Suprapubic skin (tissue), 4 donors: ENCODE results near the gene EBI3. TPM values are rescaled to one million over a fixed set of nuclear protein-coding genes. Genes with fewer than 3 reads are reported as not detected.
"Not testable (repeated sequence)": the region's sequence is repeated elsewhere in the genome, so short reads cannot be mapped to it uniquely, and the experiment has no call there.

Experiments
- DNase-seq, 2 donors: peaks; one replicate each; pipeline ENCODE4 v3.0.0-alpha.2; 2019; ENCODE audit warnings: low spot score in 2 of 2
- H3K27ac ChIP-seq: fragments of 200-600 bp; sonication (generic); one replicate; pipeline ENCODE4 v1.5.1; 2019
- H3K27me3 ChIP-seq: fragments of 200-600 bp; sonication (generic); one replicate; pipeline ENCODE4 v1.5.1; 2019
- H3K36me3 ChIP-seq: fragments of 200-600 bp; sonication (generic); one replicate; pipeline ENCODE4 v1.5.1; 2019
- H3K4me1 ChIP-seq: fragments of 200-600 bp; sonication (generic); one replicate; pipeline ENCODE4 v1.5.1; 2019
- H3K4me3 ChIP-seq: fragments of 200-600 bp; sonication (generic); one replicate; pipeline ENCODE4 v1.5.1; 2019; ENCODE audit warnings: mild to moderate bottlenecking
- H3K9me3 ChIP-seq: fragments of 200-600 bp; sonication (generic); one replicate; pipeline ENCODE4 v1.5.1; 2019
- EP300 ChIP-seq: sonication (generic); formaldehyde crosslinking; IDR thresholded peaks from one replicate; pipeline ENCODE4 v1.6.1; 2017; ENCODE audit warnings: antibody characterized with exemption
- POLR2A ChIP-seq, 2 donors: fragments of 450-650 bp; IDR thresholded peaks; one replicate each; pipeline ENCODE4 v1.6.1; 2017; ENCODE audit warnings: antibody characterized with exemption in 2 of 2, mild to moderate bottlenecking in 2 of 2, moderate library complexity in 2 of 2
- POLR2AphosphoS5 ChIP-seq, 3 donors: sonication (generic); formaldehyde crosslinking; IDR thresholded peaks; one replicate each; pipeline ENCODE4 v1.6.1; 2017; ENCODE audit warnings: antibody characterized with exemption in 3 of 3
- WGBS: methylation state at CpG from one replicate; pipeline ENCODE4 v1.1.5; 2018; 5-methylcytosine and 5-hydroxymethylcytosine counted together
- total RNA-seq, 4 donors: library from RNA; depleted of rRNA; stranded (reverse); fragments of >200 nt; gene quantifications; one replicate each; pipeline ENCODE4 v1.1.0, GENCODE V29; 2016
- TF ChIP-seq, protein P1 (sequence below), 2 donors: fragments of 200-600 bp in 1 of 2; fragments of 450-650 bp in 1 of 2; sonication (generic) in 1 of 2; IDR thresholded peaks; one replicate each; pipeline ENCODE4 v1.5.1; 2016 to 2019; ENCODE audit warnings: antibody characterized with exemption in 2 of 2, mild to moderate bottlenecking in 1 of 2, moderate library complexity in 1 of 2

Gene EBI3
- total RNA-seq, 4 donors from 2014 or later, result 0.57 to 0.89 (median 0.57) TPM; not detected in 1

DNA sequence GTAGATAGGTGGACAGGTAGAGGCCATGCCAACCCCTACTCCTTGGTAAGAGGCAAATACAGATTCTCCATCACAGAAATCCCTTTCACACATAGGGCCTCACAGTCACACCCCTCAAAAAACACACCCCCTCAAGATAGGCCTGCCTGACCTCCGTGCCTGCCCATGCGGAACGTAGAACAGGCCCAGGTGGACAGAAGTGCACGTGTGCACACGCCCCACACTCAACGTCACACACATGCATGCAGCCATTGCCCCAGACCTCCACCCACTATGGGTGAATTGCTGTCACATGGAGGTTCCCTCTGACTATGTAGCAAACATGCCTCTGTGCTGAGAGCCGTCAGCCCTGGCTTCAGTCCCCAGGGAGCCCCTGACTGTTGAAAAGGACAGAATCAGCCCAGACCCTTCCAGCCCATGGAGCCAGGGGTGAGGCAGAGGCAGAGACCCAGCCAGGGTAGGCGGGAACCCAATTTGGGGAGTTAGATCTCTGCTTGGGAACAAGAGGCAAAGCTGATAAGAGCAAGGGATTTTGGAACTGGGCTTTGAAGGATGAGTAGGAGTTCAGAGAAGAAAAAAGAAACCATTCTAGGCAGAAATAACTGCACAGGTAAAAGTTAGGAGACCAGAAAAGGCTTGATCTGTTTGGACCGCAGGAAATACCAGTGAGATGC, 43.8 kb upstream of the EBI3 start:
- H3K4me3 ChIP-seq, result no peak overlapping the region
- H3K9me3 ChIP-seq, result no peaks in the 10 kb centered on the region
- H3K27ac ChIP-seq, result no peak overlapping the region
- 56% methylated on average over 8 of the region's 9 CpGs for WGBS
- peaks cover 2% of the 10 kb centered on the region for H3K36me3 ChIP-seq
- H3K4me1 ChIP-seq, result peaks cover 23% of the 10 kb centered on the region
- TF ChIP-seq EP300 (no peak), POLR2AphosphoS5 (IDR thresholded peaks at IDR 0.05) (no peak), POLR2A (IDR thresholded peaks at IDR 0.05) (no peak)
- TF ChIP-seq, protein P1, sequence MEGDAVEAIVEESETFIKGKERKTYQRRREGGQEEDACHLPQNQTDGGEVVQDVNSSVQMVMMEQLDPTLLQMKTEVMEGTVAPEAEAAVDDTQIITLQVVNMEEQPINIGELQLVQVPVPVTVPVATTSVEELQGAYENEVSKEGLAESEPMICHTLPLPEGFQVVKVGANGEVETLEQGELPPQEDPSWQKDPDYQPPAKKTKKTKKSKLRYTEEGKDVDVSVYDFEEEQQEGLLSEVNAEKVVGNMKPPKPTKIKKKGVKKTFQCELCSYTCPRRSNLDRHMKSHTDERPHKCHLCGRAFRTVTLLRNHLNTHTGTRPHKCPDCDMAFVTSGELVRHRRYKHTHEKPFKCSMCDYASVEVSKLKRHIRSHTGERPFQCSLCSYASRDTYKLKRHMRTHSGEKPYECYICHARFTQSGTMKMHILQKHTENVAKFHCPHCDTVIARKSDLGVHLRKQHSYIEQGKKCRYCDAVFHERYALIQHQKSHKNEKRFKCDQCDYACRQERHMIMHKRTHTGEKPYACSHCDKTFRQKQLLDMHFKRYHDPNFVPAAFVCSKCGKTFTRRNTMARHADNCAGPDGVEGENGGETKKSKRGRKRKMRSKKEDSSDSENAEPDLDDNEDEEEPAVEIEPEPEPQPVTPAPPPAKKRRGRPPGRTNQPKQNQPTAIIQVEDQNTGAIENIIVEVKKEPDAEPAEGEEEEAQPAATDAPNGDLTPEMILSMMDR (IDR thresholded peaks at IDR 0.05), result no peak
- no peak for DNase-seq
- H3K27me3 ChIP-seq, result peaks cover 3% of the 10 kb centered on the region

DNA sequence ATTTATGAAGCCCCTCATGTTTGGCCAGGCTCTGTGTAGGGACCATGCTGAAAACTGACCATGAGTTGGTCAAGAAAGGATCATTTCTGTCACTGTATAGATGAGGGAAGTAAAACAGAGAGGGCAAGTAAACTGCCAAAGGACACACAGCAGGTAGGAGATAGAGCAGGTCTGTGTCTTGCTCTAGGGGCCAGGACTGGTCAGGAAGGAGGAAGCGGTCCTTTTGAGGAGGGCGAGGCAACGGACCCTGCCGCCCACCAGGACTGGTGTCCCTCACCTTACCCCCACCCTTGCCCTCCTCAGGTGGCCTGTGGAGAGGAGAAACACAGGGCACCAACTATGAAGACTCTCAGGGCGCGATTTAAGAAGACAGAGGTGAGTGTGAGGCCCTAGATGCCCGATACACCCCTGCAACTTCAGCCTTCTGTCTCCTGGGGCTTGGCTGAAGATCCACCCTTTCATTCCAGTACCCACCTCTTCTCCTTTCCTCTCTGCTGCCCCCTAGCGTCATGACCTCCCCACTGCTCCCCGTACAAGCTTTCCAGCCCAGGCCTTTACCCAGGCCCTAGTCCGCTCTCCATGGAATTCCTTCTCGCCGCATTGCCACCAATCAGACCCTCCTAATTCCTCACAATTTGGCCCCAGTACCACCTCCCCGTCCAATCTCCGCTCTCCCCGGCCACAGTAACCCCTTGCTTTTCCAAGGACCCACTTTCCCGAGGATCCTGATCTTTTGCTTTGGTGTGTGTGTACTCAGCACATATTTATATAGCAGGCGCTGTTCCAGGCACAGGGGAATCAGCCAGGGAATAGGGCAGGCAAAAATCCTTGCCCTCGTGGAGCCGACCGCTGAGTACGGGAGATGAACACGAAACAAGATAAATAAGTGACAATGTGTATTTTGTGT, 43.0 kb upstream of the EBI3 start:
- 42% methylated on average over 22 of the region's 22 CpGs for WGBS
- H3K4me3 ChIP-seq, result no peak overlapping the region

DNA sequence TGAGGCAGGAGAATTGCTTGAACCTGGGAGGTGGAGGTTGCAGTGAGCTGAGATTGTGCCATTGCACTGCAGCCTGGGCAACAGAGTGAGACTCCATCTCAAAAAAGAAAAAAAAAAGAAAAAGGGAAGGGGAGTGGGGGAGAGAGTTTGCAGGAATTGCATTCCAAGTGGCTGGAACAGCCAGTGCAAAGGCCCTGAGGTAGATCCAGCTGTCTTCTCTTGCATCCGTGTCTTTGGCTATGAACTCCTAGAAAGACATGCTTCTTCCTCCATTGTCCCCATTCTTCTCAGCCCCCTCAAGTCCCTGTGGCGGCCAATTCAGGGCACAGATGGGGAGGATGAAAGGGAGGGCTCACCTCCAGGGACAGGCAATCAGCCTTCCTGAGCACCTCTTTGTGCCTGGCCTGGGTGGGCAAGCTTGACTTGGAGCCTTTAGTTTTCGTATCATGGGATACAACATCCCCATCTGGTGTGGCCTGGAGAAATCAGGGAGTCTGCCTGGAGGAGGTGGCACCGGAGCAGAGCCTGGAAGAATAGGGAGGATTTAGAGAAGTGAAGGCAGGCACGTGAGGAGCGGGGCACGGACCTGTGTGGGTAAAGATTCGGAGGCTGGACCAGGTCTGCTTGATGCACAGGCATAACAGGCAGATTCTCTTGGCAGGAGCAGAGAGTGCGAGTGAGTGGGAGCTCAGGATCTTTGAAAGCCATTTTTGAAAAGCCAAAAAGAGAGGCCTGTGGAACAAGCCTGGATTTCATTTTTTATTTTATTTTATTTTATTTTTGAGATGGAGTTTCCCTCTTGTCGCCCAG, 41.8 kb upstream of the EBI3 start:
- no peaks in the 10 kb centered on the region for H3K36me3 ChIP-seq
- TF ChIP-seq POLR2A (IDR thresholded peaks at IDR 0.05), result no peak
- no peak for TF ChIP-seq POLR2AphosphoS5 (IDR thresholded peaks at IDR 0.05)
- no peak for TF ChIP-seq EP300
- TF ChIP-seq, protein P1 (IDR thresholded peaks at IDR 0.05), result no peak
- peaks cover 10% of the 10 kb centered on the region for H3K4me1 ChIP-seq
- no peak overlapping the region for H3K4me3 ChIP-seq
- H3K27me3 ChIP-seq, result peaks cover 3% of the 10 kb centered on the region
- DNase-seq, result no peak
- H3K9me3 ChIP-seq, result no peaks in the 10 kb centered on the region
- WGBS, result 89% methylated on average over 10 of the region's 10 CpGs
- no peak overlapping the region for H3K27ac ChIP-seq

More for the DNA sequence above, 43.0 kb upstream of the EBI3 start:
- Histone ChIP-seq H3K9me3 (no peaks in the 10 kb centered on the region), H3K27me3 (peaks cover 3% of the 10 kb centered on the region), H3K36me3 (no peaks in the 10 kb centered on the region), H3K4me1 (peaks cover 15% of the 10 kb centered on the region), H3K27ac (no peak overlapping the region)
- no peak for DNase-seq
- TF ChIP-seq, protein P1 (IDR thresholded peaks at IDR 0.05), result peak; percentile 7 to 60
- TF ChIP-seq POLR2A (IDR thresholded peaks at IDR 0.05) (no peak), EP300 (no peak)

DNA sequence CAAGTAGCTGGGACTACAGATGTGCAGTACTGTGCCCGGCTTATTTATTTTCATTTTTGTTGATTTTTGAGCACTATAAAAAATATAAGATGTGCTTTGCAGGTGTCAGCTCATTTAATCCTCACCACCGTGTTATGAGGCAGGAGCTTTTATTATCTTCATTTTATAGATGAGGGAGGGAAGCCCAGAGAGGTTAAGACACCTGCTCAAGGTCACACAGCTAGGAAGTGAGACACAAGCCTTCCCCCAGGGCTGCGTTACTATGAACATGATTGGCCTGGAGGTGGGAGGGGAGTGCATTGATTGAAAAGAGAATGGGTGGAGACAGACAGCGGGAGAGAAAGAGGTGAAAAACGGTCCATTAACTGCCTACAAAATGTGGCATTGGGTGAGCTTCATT, 39.7 kb upstream of the EBI3 start:
- H3K27ac ChIP-seq, result no peak overlapping the region
- H3K36me3 ChIP-seq, result no peaks in the 10 kb centered on the region
- TF ChIP-seq POLR2AphosphoS5 (IDR thresholded peaks at IDR 0.05), result no peak
- no peak for TF ChIP-seq POLR2A (IDR thresholded peaks at IDR 0.05)
- TF ChIP-seq, protein P1 (IDR thresholded peaks at IDR 0.05), result no peak
- TF ChIP-seq EP300, result no peak
- H3K4me1 ChIP-seq, result no peaks in the 10 kb centered on the region
- no peaks in the 10 kb centered on the region for H3K9me3 ChIP-seq
- H3K4me3 ChIP-seq, result no peak overlapping the region
- 83% methylated on average over 5 of the region's 5 CpGs for WGBS
- H3K27me3 ChIP-seq, result peaks cover 10% of the 10 kb centered on the region
- no peak for DNase-seq

DNA sequence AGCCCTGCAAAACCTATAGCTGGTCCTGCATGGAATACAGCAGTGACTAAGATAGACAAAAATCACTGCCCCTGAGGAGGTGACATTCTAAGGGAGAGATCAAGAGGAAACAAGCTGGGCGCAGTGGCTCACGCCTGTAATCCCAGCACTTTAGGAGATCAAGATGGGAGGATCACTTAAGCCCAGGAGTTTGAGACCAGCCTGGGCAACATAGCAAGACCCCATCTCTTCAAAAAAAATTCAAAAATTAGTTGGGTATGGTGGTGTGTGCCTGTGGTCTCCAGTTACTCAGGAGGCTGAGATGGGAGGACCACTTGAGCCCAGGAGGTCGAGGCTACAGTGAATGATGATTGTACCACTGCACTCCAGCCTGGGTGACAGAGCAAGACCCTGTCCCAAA, 36.8 kb upstream of the EBI3 start:
- not testable (repeated sequence) for H3K36me3 ChIP-seq, H3K4me3 ChIP-seq, H3K27ac ChIP-seq, H3K4me1 ChIP-seq, H3K9me3 ChIP-seq, DNase-seq
- peaks cover 39% of the 10 kb centered on the region for H3K27me3 ChIP-seq
- WGBS, result 87% methylated on average over 3 of the region's 3 CpGs
